Measurements from ENCODE around the gene NEXMIF.

DNA sequence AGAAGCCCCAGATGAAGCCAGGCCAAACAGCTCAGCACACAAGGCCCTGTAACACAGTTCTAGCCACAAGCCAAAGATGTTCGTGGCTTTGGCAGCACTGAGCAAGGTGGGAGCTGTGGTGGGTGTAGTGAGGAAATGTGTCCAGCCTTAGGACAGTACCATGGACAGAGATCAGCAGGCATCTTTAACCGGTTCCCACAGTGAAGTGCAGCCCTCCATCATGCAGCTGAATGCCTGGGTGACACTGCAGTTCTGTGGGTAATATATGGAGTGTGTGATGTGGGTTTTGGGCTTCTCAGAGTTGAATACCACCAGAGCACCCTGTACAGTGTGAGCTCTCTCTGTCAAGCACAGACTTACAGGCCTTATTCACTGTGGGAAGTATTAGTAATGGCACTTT, 6.0 kb upstream of the NEXMIF start:
- TF ChIP-seq, protein P1, sequence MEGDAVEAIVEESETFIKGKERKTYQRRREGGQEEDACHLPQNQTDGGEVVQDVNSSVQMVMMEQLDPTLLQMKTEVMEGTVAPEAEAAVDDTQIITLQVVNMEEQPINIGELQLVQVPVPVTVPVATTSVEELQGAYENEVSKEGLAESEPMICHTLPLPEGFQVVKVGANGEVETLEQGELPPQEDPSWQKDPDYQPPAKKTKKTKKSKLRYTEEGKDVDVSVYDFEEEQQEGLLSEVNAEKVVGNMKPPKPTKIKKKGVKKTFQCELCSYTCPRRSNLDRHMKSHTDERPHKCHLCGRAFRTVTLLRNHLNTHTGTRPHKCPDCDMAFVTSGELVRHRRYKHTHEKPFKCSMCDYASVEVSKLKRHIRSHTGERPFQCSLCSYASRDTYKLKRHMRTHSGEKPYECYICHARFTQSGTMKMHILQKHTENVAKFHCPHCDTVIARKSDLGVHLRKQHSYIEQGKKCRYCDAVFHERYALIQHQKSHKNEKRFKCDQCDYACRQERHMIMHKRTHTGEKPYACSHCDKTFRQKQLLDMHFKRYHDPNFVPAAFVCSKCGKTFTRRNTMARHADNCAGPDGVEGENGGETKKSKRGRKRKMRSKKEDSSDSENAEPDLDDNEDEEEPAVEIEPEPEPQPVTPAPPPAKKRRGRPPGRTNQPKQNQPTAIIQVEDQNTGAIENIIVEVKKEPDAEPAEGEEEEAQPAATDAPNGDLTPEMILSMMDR (conservative IDR thresholded peaks at IDR 0.05) = no peak
- no peak for TF ChIP-seq ZFX (IDR thresholded peaks at IDR 0.05)
